HL-60 (cell line): ENCODE data around the gene S100A13.

Experiments
- DNase-seq, 2 experiments: peaks; one replicate each; pipeline ENCODE4 v3.0.0-alpha.2; 2010 to 2020; ENCODE audit warnings: low read depth in 1 of 2, low spot score in 1 of 2
- H3K27ac ChIP-seq: fragments of 250-450 bp; sonication (Bioruptor Pico); replicated peaks from 2 replicates; pipeline ENCODE4 v1.5.1; 2020; ENCODE audit warnings: mild to moderate bottlenecking, moderate library complexity
- H3K27me3 ChIP-seq: fragments of 250-450 bp; sonication (Bioruptor Pico); 2 replicates; pipeline ENCODE4 v1.5.1; 2021; ENCODE audit warnings: mild to moderate bottlenecking, moderate library complexity; ENCODE audit not compliant: insufficient read depth, poor library complexity, severe bottlenecking
- H3K4me3 ChIP-seq: replicated peaks from 2 replicates; pipeline ENCODE4 v1.5.1; 2011; ENCODE audit warnings: mild to moderate bottlenecking, control low read depth, low read length; ENCODE audit not compliant: insufficient read depth
- GABPA ChIP-seq: IDR thresholded peaks from 2 replicates; pipeline ENCODE4 v1.6.1; 2012; ENCODE audit warnings: low read depth
- POLR2AphosphoS5 ChIP-seq: IDR thresholded peaks from 2 replicates; pipeline ENCODE4 v1.6.1; 2012; ENCODE audit warnings: low read depth
- REST ChIP-seq: IDR thresholded peaks from 2 replicates; pipeline ENCODE4 v1.6.1; 2012; ENCODE audit warnings: low read depth; ENCODE audit not compliant: insufficient replicate concordance
- SPI1 ChIP-seq: IDR thresholded peaks from 2 replicates; pipeline ENCODE4 v1.6.1; 2012; ENCODE audit warnings: low read depth, mild to moderate bottlenecking, borderline replicate concordance
- TF ChIP-seq, protein P1 (sequence below): IDR thresholded peaks from one replicate; pipeline ENCODE4 v1.5.1; 2011; ENCODE audit warnings: low read length, control low read depth, inconsistent platforms; ENCODE audit not compliant: insufficient read depth

S100A13 gene

GRCh38 chr1:153608742-153609584 is 18.3 kb downstream of the S100A13 start:
- DNase-seq = no peak
- Histone ChIP-seq H3K27ac (no peak overlapping the region), H3K27me3 (no peaks in the 10 kb centered on the region), H3K4me3 (no peak overlapping the region)
- TF ChIP-seq, protein P1, sequence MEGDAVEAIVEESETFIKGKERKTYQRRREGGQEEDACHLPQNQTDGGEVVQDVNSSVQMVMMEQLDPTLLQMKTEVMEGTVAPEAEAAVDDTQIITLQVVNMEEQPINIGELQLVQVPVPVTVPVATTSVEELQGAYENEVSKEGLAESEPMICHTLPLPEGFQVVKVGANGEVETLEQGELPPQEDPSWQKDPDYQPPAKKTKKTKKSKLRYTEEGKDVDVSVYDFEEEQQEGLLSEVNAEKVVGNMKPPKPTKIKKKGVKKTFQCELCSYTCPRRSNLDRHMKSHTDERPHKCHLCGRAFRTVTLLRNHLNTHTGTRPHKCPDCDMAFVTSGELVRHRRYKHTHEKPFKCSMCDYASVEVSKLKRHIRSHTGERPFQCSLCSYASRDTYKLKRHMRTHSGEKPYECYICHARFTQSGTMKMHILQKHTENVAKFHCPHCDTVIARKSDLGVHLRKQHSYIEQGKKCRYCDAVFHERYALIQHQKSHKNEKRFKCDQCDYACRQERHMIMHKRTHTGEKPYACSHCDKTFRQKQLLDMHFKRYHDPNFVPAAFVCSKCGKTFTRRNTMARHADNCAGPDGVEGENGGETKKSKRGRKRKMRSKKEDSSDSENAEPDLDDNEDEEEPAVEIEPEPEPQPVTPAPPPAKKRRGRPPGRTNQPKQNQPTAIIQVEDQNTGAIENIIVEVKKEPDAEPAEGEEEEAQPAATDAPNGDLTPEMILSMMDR = no peak
- TF ChIP-seq GABPA (no peak), POLR2AphosphoS5 (no peak)

GRCh38 chr1:153608089-153608682 is 19.1 kb downstream of the S100A13 start:
- H3K4me3 ChIP-seq = no peak overlapping the region
- TF ChIP-seq REST (no peak), GABPA (no peak), POLR2AphosphoS5 (no peak), SPI1 (no peak)
- TF ChIP-seq, protein P1 = no peak
- no peak for DNase-seq
- no peak overlapping the region for H3K27ac ChIP-seq
- H3K27me3 ChIP-seq = no peaks in the 10 kb centered on the region

DNA sequence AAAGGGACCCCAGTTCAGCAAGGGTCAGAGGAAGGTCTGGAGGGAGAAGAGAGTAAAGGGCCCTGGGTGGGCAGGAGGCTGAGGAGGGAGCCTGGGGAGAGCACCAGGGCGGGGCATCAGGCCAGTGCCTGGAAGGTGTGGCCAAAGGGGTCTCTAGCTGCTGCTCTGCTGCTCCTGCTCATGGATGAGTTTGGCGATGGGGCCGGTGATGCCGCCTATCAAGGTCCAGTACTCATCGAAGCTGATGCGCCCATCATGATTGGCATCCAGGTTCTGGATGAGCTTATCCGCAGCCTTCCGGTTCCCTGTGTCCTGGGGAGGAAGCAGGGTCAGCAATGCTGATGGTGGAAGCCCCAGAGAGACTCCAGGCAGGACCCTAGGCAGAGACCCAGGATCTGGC is 19.9 kb downstream of the S100A13 start:
- no peak for DNase-seq
- Histone ChIP-seq H3K4me3 (no peak overlapping the region), H3K27me3 (no peaks in the 10 kb centered on the region), H3K27ac (no peak overlapping the region)
- TF ChIP-seq REST = no peak
- TF ChIP-seq, protein P1 = no peak
- no peak for TF ChIP-seq GABPA
- no peak for TF ChIP-seq POLR2AphosphoS5
- TF ChIP-seq SPI1 = no peak
